Amygdala (tissue), 56 donors: ENCODE data around the gene NOD2.

Experiments
- DNase-seq, 56 donors: peaks; one replicate each; lab custom pipeline; 2025; lab: John Stamatoyannopoulos, UW

The NOD2 gene

DNA sequence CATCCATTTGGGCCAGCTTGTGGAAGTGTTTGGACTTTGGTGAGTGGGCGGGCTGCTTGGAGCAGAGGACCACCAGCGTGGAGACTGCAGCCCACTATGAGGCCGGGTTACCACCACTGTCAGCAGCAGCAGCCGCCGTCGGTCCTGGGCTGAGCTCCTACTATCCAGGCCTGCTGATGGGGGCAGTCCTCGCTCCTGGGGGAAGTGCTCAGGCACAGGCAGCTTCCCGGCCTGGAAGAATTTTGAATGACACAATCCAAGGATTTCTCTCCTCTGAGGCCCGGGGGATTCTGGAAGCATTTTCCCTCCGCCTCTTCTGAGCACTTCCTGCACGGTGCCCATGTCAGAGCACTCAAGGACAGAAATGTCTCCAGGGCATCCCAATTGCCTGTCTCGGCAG, 5.3 kb upstream of the NOD2 start:
- no peak for DNase-seq

DNA sequence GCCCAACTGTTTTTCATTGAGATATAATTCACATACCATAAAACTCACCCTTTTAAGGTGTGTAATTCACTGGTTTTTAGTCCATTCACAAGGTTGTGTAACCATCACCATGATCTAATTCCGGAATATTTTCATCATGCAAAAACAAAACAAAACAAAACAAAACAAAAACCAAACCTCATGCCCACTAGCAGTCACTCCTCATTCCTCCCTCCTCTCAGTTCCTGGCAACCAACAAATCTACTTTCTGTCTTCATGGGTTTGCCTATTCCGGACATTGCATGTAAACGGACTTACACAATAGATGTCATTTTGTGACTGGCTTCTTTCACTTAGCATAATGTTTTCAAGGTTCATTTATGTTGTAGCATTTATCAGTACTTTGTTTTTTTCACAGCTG, 4.5 kb upstream of the NOD2 start:
- DNase-seq: no peak

GRCh38 chr16:50690177-50690576, 3.2 kb upstream of the NOD2 start:
- no peak for DNase-seq

DNA sequence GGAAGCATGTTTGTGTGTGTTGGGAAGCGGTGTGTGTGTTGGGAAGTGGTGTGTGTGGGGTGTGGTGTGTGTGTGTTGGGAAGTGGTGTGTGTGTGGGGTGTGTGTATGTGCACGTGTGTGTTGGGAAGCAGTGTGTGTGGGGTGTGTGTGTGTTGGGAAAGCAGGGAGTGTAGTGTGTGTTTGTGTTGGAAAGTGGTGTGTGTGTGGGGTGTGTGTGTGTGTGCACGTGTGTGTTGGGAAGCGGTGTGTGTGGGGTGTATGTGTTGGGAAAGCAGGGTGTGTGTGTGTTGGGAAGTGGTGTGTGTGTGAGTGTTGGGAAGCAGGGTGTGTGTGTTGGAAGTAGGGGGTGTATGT, 785 bp upstream of the NOD2 start:
- no peak for DNase-seq

GRCh38 chr16:50694206-50694605, 800 bp downstream of the NOD2 start:
- DNase-seq: no peak

GRCh38 chr16:50695017-50696000, 1.9 kb downstream of the NOD2 start:
- no peak for DNase-seq

- DNase-seq: no peak
Observed at GRCh38 chr16:50696126-50696525, 2.7 kb downstream of the NOD2 start.

DNA sequence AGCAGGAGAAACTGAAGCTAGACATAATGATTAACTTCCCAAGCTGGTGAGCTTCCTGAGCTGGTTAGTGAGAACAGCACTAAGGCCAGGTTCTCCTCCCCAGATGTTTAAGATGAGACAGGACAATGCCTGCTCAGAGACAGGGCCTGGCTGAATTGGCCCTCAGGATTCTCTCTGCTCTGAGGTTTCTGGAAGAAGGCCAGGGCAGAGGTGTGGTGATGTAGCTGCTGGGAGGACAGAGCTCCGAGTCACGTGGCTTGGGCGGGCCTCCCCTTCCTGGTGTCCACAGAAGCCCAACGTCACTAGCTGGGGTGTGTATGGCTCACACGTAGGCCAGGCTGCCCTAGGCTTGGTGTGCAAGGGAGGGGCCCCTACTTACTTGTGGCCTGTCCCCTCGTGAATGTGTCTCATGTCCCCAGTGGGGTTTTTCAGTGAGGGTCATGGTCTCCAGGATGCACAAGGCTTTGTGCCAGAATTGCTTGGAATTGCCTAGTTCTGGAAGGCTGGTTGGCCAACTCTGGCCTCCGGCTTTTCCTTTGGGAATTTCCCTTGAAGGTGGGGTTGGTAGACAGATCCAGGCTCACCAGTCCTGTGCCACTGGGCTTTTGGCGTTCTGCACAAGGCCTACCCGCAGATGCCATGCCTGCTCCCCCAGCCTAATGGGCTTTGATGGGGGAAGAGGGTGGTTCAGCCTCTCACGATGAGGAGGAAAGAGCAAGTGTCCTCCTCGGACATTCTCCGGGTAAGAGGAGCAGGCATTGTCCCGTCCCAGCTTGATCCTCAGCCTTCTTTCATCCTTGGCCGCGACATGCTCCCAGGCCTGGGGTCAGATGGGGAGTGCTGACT, 3.4 kb downstream of the NOD2 start:
- DNase-seq: peak in 1 of 56 donors; percentile 29

GRCh38 chr16:50697421-50697715, 4.0 kb downstream of the NOD2 start:
- no peak for DNase-seq

DNA sequence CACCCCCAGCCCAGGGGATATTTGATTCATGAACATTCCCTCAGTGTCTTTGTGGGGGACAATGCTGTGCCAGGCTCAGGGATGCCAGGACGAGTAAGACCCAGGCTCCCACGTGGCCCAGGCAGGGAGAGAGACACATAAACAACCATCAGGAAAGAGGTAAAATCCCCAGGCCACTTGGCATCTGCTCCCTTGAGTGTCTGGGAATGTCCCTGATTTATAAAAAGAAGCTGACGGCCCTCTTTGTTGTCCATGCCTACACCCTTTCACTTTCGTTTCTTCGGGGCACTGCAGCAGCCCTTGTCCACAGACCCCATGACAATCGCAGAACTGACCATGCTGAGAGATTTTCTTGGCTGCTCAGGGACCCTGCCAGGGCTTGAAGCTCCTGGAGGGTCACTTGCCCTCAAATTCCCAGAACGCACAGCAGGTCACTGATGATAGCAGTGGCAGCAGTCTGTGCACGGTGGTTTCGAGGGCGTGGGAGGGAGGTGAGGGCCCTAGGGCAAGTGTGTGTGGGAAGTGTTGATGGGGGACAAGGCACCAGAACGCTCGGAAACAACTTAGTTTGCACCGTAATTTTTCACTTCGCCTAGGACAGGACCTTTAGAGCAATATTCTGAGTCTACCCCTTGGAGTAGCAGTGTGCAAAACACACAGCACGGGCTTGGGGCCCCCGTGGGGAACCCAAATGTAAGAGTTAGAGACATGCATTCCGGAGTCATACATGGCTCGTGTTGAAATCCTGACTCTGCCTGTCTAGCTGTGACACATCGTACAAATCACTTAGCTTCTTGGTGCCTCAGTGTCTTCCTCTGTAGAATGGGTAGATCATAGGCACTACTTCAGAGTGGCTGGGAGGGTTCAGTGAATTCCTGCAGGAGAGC, 4.7 kb downstream of the NOD2 start:
- peak in 9 of 56 donors; percentile 10 to 56 (median 25) for DNase-seq

DNA sequence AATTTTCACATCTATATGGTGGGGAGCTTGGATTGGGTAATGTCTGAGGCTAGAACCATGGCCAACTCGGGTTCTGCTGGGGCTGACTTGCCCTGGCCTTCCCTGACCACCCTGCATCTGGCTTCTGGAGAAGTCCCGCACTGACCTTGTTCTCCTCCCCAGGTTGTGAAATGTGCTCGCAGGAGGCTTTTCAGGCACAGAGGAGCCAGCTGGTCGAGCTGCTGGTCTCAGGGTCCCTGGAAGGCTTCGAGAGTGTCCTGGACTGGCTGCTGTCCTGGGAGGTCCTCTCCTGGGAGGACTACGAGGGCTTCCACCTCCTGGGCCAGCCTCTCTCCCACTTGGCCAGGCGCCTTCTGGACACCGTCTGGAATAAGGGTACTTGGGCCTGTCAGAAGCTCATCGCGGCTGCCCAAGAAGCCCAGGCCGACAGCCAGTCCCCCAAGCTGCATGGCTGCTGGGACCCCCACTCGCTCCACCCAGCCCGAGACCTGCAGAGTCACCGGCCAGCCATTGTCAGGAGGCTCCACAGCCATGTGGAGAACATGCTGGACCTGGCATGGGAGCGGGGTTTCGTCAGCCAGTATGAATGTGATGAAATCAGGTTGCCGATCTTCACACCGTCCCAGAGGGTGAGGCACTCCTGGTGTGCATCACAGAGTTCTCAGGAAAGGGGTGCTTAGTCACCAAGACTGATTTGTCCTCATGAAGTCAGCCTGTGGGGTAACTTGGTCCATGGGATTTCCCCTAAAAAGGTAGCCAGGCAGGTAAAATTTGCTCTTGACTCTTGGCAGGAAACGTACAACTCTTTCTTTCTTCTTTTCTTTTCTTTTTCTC, 6.1 kb downstream of the NOD2 start:
- no peak for DNase-seq

- peak in 7 of 56 donors; percentile 8 to 44 (median 24) for DNase-seq
Observed at GRCh38 chr16:50702725-50703124, 9.3 kb downstream of the NOD2 start.

DNA sequence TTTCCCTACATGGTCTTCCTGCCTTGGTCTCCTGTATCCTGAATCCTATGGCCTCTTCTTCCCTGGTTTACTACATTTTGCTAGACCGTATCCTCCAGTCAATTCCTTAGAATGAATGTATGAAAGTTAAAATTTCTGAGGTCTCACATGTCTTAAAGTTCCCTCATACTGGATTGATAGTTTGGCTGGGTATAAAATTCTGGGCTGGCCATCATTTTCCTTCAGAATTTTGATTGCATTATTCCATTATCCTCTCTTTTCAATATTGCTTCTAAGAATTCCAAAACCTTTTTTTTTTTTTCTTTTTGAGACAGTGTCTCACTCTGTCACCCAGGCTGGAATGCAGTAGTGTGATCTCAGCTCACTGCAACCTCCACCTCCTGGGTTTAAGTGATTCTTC, 10.8 kb downstream of the NOD2 start:
- DNase-seq: no peak

DNA sequence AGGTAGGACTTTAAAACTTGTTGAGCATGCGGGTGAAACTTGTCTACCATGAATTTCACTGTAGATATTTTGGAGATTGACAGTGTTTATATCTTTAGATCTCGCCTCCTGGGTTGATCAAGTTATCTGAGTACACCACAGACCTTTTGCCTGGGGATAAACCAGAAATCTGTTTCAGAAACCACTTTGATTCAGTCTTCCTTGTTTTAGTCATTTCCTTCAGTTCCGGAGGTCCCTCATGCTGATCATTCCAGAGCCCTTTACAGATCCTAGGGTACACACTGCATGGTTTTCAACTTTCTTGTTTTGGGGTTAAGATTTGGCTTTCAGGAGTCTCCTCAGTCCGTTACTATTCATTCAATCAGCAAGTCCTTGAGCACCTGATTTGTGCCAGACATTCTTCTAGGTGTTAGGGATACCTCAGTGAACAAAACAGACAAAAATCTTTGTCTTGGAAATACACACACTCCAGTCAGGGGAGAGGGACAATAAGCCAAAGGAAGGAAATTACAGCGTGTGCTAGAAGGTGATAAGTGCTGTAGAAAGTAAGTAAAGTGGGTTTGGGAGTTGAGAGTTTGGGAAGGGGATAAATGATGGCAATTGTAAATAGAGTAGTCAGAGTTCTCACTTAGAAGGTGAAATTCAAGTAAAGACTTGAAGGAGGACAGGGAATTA, 12.2 kb downstream of the NOD2 start:
- DNase-seq: no peak

GRCh38 chr16:50706250-50706649, 12.8 kb downstream of the NOD2 start:
- DNase-seq: no peak

DNA sequence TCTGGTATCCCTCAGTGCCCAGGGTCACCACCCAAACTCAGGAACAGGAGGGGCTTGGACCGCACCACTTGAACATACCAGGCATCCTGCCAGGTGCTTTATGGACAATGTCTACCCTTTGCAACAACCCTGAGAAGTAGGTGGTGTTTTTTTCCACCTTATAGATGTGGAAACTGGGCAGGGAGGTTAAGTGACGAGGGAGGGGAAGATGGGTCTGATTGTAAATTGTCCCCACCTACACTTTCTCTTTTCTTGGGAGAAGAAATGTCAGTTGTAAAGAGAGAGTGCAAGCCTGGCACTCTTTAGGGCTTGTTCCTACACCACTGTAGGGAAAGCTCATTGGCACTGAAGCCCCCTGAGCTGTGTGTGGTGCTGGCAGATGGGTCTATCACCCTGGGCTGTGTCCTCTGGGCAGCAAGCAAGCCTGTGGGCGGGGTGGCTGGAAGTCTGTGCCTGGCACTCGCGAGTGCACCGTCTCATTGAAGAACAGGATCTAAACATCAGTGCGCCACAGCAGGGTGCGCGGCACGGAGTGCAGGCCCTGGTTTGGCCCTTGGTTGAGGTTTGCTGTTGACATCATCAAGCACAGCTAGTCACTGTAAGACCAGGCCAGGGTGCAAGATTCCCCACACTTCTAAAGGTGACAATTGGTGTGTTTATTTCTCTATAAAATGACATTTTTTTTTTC, 15.1 kb downstream of the NOD2 start:
- no peak for DNase-seq

- DNase-seq: peak in 3 of 56 donors; percentile 15 to 25 (median 17)
Observed at GRCh38 chr16:50709061-50709684, 15.8 kb downstream of the NOD2 start.

DNA sequence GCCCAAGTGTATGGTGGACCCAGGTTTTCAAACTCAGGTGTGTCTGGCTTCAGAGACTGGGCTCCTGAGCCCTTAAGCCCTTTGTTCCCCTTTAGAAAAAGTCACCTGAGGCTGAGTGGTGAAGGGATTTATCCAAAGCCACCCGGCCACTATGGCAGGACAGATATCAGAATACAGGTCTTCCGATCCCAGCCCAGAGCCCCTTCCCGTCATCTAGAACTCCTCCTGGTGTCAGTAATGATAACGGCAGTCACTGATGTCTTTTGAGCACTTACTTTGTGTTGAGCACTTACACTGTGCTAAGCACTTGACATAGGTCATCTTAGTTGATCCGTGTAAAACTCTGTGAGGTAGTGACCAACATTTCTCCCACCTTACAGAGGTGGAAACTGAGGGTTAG, 16.6 kb downstream of the NOD2 start:
- no peak for DNase-seq
